NCI-H2029 treated with DMSO at 0.1 percent for 48 hours (cell line): ENCODE measurements around the gene JARID2.
"Not testable (repeated sequence)": the region's sequence is repeated elsewhere in the genome, so short reads cannot be mapped to it uniquely, and the experiment has no call there.

Experiments used
- DNase-seq: peaks from one replicate; lab custom pipeline; 2025; lab: John Stamatoyannopoulos, UW

Gene JARID2

DNA sequence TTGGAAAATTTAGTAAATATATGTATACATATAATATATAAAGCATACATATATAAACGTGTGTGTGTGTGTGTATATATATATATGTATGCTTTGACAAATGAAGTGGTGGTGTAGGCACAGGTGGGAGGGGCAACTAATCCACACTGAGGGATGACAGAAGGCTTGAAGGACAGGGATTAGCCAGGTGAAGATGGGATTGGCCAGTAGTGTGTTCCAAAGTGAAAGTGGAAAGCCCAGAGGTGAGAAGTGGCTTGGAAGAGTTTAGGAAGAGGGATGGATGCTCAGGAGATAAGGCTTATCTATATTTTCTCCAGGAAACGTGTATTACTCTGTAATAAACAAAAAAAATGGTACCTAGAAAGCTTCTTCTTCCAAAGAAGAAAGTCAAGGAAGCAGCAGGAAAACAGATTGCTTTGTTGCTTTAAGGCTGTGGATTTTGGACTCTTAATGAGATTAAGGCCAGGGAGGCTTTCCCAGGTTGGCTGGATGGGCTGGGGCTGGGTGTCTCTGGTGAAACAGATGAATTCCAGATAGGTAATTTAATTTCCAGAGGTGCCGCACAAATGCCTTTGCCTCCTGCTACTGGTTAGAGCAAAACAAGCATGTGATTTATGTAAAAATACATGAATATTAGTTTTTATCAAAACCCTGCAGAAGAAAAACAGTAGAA lies 63.9 kb downstream of the JARID2 start:
- DNase-seq = no peak

DNA sequence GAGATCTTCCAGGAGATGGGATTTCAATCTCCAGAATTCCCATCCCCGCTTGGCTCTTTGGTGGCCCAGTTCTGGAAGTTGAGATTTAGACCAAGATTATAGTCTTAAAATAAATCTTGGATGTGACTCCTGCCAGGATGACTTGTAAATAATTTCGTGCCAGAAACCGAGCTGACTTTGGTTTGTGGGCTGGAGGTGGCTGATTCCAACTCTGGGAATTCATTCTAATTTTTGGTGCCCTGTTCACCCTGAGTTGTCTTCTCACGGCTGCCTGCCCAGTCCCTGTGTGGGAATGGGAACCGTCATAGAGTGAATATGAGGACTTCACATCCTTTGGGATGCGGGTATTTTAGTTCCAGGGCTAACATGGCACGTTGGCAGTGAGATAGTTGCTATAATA lies 64.8 kb downstream of the JARID2 start:
- no peak for DNase-seq

DNA sequence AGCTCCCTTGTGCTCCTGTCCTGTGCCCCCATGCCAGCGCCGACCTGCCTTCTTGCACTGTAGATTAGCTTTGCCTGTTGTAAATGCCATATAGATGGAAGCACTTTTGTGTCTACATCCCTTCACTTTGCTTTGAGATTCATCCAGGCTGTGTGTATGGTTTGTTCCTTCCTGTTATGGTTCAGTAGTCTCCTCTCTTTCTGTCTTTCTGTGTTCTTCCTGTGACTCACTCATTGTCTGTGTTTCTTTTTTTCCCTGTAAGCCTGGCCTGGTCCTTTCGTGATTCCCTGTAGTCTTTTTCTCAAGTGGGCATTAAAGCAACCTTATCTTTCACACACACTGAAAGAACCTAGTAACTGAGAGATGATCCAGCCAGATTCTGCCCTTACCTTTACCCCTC lies 66.6 kb downstream of the JARID2 start:
- DNase-seq = no peak

DNA sequence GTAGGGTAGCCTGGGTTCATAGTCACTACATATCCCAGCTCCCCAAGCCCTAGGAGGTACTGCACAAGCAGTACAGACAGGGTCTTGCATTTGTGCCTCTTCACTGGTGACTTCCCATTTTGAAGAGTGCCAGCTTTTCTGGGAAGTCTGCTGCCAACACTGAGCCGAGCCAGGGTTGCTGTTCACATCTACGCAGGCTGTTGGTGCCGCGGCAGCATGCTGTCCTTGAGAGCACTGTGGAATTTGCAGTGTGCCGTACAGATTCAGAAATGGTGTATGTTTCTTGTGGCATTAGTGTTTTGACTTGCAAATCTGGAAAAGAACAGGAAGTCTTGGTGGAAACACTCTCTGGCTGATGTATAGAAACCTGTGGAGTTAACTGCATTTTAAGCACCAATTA lies 67.5 kb downstream of the JARID2 start:
- DNase-seq = no peak

DNA sequence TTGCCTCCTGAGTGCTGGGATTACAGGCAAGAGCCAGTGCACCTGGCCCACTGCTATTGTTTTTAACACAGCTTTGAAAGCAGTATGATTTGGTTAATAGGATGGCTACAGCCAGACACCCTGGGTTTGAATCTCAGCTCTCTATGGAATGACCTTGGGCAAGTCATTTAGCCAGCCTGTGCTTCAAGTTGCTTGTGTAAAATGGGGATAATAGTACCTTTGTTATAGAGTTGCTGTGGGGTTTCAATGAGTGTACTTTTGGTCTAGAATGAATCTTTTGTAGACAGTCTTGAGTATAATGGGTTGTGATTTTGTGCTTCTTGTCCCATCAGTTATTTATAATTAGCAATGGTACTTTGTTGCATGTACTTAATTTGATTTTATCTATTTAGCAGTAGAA lies 70.9 kb downstream of the JARID2 start:
- no peak for DNase-seq

DNA sequence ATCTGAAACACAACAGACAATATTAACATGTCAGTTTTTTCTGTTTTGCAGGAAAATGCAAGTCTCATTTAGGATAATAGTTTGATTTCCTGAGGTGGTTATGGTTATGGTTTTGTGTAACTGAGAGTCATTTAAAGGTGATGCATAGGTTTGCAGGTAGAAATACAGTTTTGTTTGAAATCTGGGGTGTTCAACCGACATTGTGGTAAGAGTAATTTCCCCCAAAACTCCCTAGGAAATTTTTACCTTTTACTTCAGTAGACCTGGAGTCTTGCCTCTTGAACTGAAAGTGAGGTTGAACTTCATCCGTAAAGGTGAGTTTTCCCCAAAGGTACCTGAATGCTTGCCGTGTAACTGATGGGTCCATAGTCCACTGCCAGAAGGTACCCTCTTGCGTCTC lies 71.4 kb downstream of the JARID2 start:
- DNase-seq = no peak

DNA sequence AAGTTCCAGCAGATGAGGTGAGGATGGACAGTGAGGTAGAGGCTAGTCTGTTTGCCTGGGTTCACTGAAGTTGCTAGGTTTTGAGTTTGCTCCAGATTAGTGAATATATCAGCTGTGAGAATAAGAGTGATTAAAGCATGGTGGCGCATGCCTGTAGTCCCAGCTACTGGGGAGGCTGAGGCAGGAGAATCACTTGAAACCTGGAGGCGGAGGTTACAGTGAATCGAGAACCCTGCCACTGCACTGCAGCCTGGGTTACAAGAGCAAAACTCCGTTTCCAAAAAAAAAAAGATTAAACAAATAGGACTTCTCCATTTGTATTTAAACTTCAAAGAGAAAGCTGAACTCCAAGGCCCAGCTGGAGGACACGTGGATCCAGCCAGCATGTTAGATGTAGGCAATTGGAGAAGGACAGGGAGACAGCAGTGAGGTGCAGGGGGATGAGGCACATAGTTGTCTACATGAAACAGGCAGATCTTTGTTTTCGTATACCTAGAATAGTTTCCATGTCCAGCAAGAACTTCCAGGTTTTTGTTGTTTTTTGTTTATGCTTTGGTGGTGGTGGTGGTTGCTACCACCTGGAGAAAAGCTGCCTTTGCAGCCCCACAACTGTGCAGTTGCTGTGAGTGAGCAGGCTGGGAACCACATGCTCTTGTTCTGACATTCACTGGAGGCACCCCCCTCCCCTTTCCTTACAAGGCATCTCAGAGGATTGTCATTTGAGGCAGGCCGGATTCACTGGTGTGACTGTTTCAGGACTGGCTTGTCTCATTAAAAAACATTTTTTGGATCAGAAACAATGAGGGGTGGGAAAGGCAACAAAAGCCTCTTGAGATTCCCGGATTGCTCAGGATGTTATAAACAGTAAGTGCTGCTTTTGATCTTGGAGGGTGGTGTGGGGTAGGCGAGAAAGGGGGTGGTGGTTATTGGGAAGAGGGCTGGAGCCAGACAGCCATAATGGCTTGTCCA lies 72.3 kb downstream of the JARID2 start:
- DNase-seq = no peak

DNA sequence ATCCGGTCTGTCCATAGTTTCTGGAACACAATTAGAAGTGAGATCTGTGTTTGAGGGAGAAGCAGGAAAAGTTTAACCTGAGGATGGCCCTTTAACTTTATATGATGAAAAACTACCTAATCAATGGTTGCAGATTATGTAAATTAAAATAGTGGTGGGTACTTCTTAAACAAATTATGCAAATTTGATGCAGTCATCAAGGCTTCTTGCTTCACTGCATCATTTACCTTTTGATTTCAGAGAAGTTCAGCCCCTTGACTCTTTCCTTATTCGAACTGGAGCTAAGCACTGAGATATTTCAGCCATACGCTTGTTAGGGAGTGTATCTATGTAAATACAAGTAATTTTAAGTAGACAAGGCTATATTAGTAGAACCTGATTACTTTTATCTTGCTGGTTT lies 73.8 kb downstream of the JARID2 start:
- no peak for DNase-seq

DNA sequence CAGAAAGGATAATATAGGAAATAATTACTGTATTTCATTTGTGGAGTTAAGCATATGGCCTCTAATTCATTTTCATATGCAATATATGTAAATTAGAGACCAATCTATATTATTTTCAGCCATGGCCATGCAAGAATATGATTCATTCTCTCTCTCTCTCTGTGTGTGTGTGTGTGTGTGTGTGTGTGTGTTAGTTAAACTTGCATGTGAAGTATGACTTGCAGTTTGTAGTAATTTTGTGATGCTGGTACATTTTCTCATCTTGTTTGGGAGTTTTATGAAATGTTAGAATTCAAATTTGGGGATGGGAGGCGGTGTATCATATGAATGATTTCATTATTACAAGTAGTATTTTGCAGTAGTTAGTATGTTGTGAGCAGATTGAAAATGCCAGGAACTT lies 74.8 kb downstream of the JARID2 start:
- DNase-seq = no peak

DNA sequence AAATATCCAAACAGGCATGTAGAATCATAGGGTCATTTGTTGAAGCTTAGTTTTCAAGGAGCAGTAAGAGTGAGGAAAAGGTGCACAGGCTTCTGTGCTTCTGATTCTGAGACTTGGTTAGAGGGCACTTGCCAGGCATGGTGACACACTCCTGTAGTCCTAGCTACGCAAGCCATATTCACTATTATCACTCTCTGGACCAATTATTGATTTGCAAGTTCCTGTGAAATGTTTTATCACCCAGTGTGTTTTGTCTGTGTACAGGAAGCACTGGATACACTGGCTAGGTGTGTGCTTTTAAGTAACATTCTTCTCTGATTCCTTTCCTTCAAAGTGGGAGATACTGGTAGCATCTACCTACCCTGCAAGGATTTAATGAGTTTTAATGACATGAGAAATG lies 76.3 kb downstream of the JARID2 start:
- no peak for DNase-seq

DNA sequence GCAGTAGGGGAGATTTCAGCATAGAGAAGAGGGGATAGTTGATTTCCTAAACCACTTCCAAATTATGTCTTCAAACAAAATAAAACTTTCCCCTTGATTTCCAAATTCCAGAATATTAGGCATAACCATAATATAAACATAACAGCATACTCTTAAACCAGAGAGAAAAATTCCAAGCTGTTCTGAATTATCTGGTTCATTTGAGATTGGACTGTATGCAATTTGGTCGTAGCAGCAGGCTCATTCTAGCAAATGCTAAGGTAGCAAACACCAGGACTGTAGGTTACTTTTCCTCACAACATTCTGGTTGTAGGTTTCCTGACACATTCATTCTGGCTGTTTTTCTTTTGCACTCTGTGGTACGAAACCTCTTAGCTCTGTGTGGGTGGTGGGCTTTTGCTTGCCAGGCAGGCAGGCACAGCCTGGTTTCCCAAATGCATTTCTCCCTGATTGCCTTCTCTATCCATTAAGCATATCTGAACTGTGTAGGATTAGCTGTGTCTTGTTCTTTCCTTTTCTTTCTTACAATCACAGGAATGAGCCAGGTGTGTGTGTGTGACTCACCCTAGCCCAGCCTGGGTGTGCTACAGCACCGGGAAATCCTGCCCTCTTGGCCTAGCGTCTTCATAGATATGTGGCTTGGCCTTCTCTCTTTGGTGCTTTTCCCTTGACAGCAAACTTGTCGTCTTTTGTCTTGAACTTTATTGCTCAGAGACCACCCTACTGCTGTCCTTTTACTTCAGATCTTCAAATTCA lies 77.1 kb downstream of the JARID2 start:
- DNase-seq = no peak

DNA sequence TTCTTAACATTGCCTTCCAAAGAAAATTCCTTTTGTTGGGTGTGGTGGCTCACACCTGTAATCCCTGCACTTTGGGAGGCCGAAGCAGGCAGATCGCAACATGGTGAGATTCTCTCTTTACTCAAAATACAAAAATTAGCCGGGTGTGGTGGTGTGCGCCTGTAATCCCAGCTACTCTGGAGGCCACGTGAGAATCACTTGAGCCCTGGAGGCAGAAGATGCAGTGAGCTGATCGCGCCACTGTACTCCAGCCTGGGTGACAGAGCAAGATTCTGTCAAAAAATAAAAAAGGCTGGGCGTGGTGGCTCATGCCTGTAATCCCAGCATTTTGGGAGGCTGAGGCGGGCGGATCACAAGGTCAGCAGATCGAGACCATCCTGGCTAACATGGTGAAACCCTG lies 77.7 kb downstream of the JARID2 start:
- not testable (repeated sequence) for DNase-seq

DNA sequence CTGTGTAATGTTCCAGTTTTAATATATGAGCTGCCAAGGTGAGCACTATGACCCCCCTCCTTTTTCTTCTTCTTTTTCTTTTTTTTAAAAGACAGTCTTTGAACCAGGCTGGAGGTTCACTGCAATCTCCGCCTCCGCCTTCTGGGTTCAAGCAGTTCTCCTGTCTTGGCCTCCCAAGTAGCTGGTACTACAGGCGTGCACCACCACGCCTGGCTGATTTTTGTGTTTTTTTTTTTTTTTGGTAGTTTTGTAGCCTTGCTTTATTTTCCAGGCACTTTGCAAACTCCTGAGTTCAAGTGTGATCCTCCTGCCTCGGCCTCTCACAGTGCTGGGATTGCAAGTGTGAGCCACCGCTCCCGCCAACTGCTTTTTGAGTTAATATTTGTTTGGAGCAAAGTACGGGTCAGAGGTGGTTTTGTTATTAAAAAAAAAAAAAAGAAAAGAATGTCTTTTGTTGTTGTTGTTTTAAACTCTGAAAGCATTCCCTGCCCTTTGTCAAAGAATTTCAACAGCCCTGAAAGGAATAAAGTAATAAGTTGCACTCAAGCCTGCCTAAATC lies 78.6 kb downstream of the JARID2 start:
- no peak for DNase-seq

DNA sequence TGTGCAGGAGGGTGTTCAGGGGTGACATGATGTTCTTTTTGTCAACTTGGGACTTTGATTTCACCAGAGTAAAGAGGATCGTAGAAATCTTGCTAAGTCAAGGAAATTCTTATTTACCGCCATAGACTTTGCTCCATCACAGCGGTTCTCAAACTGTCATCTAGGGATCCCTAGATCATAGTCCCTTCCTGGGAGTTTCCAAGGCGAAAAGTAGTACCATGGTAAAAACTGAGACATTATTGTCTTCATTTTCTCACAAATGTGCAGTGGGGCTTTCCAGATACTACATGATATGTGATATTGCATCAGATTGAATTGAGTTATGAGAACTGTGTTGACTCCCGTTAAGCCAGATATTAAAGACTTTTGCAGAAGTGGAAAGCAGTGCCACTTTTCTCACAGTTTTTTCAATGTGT lies 79.7 kb downstream of the JARID2 start:
- DNase-seq = no peak

DNA sequence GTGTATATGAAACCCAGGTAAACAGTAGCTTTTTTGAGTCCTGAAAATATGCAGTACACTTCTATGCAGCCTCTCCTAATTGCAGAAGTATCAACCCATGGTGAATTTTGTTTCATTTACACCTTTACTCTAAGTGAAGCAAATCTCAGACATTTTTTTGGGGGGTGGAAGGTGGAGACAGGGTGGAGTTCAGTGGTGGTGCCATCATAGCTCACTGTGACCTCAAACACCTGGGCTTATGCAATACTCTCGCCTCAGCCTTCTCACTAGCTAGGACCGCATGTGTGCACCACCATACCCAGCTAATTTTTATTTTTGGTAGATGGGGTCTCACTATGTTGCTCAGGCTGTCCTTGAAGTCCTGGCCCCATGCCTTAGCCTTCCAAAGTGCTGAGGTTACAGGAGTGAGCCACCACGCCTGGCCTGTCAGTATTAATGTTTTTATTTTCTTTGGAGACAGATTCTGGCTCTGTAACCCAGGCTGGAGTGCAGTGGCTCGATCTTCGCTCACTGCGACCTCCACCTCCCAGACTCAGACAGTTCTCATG lies 80.3 kb downstream of the JARID2 start:
- DNase-seq = no peak

DNA sequence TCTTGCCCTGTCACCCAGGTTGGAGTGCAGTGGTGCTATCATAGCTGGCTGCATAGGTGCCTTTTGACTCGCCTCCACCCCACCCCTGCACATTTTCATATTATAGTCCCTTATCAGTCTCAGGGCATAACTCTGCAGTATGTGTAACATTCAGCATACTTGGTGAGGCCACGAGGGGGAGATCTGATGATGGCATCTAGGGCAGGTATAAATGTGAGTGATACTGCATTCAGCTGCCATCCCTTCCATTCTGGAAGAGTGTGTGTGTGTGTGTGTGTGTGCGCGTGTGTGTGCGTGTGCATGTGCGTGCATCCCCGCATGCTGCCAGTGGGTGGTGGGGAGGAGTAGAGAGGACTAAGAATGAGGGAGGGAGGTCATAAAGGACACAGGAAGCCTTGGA lies 81.4 kb downstream of the JARID2 start:
- DNase-seq = no peak

DNA sequence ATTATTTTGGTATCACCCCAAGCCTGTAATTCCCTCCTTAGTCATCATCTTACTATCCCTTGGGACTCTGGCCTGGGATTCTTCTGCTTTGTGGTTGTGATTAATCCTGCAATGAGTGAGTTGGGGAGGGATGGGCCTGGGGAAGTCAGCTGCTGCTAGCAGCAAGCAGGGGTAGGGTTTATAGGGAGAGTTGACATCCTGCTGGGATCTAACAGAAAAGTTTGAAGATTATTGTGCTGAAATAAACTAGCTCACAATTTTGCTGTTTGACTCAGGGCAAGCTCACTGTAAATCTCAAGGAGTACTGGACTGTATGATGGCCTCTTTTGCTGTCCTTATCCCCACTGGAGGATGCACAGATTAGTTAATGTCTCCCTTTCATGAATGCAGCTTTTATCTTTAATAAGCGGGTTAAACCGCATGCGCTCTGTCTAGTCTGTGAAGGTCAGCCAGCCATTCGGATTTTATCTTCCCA lies 83.4 kb downstream of the JARID2 start:
- DNase-seq = no peak

DNA sequence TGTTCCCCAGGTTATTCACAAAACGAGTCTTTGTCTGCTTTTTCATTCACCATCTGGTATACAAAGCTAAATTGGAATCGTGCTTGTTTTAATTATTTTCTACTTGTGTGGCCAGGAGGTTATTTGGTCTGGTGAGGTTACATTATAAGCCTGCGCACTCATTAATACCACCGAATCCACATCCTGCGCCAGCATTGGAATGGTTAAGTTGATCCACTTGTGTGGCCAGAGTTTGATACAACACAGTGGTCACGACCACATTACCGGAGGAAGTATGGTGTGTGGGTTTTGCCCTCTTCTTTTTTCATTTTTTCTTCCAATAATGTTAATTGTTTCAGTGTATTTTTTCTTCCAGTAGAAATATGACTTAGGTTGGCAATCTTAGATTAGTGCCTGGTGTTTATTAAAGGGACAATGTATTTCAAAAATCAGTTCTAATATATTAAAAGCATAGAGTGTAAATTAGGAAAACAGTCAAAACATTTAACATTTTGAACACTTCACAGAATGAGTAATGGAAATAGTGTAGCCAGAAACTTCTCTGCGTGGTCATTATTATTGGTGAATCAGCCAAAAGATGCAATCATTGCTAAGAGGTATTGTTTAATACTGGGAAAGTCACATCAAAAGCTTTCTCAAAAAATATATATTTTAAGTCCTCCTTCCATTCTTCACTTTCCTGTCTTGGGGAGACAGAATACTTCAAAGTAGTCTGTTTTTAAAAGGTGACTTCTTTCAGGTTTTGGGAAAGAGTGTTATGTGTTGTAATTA lies 84.5 kb downstream of the JARID2 start:
- no peak for DNase-seq

DNA sequence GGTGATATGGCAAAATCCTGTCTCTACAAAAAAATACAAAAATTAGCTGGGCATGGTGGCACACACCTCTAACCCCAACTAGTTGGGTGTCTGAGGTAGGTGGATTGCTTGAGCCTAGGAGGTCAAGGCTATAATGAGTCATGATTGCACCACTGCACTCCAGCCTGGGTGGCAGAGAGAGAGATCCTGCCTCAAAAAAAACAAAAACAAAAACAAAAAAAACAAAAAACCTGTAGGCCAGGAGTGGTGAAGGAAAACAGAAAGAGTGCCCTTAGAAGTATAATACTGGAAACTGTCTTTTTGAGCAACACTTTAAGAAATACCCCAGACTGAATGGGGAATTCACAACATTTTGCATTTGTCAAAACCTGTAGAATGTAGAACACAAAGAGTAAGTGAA lies 85.3 kb downstream of the JARID2 start:
- no peak for DNase-seq

DNA sequence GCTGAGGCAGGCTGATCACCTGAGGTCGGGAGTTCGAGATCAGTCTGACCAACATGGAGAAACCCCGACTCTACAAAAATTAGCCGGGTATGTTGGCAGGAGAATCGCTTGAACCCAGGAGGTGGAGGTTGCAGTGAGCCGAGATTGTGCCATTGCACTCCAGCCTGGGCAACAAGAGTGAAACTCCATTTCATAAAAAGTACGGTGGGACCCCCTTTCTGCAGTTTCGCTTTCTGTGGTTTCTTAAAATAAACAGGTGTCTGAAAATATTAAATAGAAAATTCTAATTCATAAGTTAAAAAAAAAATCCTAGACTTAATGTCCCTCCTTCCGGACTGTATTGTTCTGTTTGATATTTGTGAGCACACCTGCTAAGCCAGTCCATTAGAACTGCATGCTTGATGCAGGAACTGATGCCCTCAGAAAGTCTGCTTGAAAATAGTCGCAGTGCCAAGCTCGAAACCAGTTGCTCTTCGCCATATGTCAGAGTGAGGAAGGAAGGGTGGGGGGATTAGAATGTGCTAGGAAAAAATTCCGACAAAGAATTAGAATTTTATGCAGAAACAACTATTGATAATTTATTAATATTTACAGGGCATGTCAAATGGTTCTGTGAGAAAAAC lies 85.9 kb downstream of the JARID2 start:
- no peak for DNase-seq

DNA sequence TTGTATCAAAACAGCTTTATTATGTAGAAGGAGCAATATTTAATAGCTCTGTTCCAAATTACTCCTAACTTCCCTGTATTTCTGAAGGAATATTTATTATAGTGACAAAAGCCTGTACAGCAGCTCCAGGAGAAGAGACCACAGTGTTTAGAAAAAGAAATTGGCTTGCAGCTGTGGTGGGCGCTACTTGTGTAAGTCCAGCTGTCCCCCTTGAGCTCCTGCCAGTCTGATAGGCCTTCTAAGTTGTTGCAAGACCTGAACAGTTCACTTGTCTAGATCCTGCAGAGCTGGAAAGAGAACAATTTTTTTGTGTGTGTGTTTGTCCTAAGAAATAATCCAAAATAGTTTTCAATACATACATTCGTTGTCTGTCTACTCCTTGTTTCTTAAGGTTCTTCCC lies 86.6 kb downstream of the JARID2 start:
- no peak for DNase-seq
